Measurements from ENCODE around the gene VENTX. TPM values are rescaled to one million over a fixed set of nuclear protein-coding genes. Genes with fewer than 3 reads are reported as not detected.

The VENTX gene
- total RNA-seq, 1 experiment from 2014 or later: not detected

DNA sequence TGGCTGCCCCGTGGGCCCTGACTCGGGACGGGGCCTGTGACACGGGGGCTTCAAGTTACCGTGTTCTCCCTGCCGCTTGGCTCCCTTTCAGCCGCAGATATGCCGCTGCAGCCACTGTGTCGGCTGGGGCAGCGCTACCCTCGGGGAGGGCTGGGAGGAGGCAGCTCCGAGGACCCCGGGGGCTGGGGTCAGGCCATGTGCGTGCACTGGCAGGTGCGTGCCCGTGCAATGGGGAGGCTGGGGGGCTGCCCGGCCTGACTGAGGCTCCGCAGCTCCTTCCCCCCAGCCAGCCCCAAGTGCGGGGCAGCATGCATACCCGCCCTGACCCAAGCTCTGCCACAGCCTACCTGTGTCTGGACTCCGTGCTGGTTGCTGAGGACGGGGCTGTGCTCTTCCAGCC, 48.4 kb upstream of the VENTX start:
- Histone ChIP-seq H3K9me3 (ENCODE audit: control insufficient read depth in 1 of 2, insufficient read depth in 1 of 2, low read depth in 1 of 2, low read length in 2 of 2) (no peaks in the 10 kb centered on the region), H3K4me1 (ENCODE audit: control insufficient read depth in 1 of 2, insufficient read depth in 2 of 2, low read length in 2 of 2) (no peaks in the 10 kb centered on the region), H2AFZ (ENCODE audit: low read depth, low read length, poor library complexity, severe bottlenecking) (no peak overlapping the region), H3K9ac (ENCODE audit: low read length) (no peak overlapping the region), H4K20me1 (ENCODE audit: insufficient read depth) (no peaks in the 10 kb centered on the region), H3K36me3 (ENCODE audit: control insufficient read depth in 1 of 2, insufficient read depth in 2 of 2, low read length in 2 of 2) (no peaks in the 10 kb centered on the region), H3K9me2 (ENCODE audit: insufficient read depth) (no peaks in the 10 kb centered on the region), H3K27me3 (ENCODE audit: insufficient read depth, low read length) (no peaks in the 10 kb centered on the region), H3K4me2 (ENCODE audit: low read length) (no peak overlapping the region), H3K27ac (ENCODE audit: low read depth, low read length) (no peak overlapping the region), H3K4me3 (replicated peaks in 1 of 2; ENCODE audit: low read depth in 1 of 2, low read length in 2 of 2) (no peak overlapping the region), H3K79me2 (ENCODE audit: insufficient read depth, low read length) (no peaks in the 10 kb centered on the region)
- intact Hi-C loops (cut with micrococcal nuclease): no loop called here
- ATAC-seq (no peak), DNase-seq (ENCODE audit: low read depth, low spot score) (no peak)
- RAD21 ChIA-PET (ENCODE audit: low non-redundant PET in 1 of 2, low total read pairs in 2 of 2, uncharacterized antibody in 2 of 2, unreplicated experiment in 2 of 2): no interaction called here
- TF ChIP-seq, protein P1, sequence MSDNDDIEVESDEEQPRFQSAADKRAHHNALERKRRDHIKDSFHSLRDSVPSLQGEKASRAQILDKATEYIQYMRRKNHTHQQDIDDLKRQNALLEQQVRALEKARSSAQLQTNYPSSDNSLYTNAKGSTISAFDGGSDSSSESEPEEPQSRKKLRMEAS (IDR thresholded peaks at IDR 0.05): no peak
- TF ChIP-seq SRF (IDR thresholded peaks at IDR 0.05; ENCODE audit: low read depth): no peak
- no peak for TF ChIP-seq FOSL1 (IDR thresholded peaks at IDR 0.05; ENCODE audit: low read depth)
- CTCF ChIA-PET: no interaction called here
- POLR2A ChIA-PET: no interaction called here
- no TSS peak for BruUV-seq (replicated peaks)

DNA sequence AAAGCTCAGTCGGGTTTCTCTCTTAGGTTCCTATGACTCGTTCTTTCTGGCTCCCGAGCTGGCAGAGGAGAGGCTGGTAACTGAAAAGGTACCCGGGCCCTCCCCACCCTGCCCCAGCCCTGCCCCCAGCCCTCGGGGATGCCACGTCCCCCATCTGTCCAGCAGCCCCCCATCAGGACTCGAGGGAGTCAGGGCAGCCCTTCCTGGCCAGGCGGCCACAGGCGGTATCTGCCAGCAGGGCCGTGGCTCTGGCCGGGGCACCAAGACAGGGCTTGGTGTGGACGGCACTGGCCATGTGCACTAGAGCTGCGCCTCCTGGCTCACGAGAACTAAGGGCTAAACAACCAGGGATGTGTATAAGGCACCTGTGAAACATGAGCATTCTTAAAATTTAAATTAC, 47.9 kb upstream of the VENTX start:
- Histone ChIP-seq H3K27me3 (ENCODE audit: insufficient read depth, low read length) (no peaks in the 10 kb centered on the region), H3K79me2 (ENCODE audit: insufficient read depth, low read length) (no peaks in the 10 kb centered on the region), H3K4me2 (ENCODE audit: low read length) (no peak overlapping the region), H4K20me1 (ENCODE audit: insufficient read depth) (no peaks in the 10 kb centered on the region), H3K9me3 (ENCODE audit: control insufficient read depth in 1 of 2, insufficient read depth in 1 of 2, low read depth in 1 of 2, low read length in 2 of 2) (no peaks in the 10 kb centered on the region), H3K27ac (ENCODE audit: low read depth, low read length) (no peak overlapping the region), H3K4me1 (ENCODE audit: control insufficient read depth in 1 of 2, insufficient read depth in 2 of 2, low read length in 2 of 2) (no peaks in the 10 kb centered on the region), H3K9ac (ENCODE audit: low read length) (no peak overlapping the region), H2AFZ (ENCODE audit: low read depth, low read length, poor library complexity, severe bottlenecking) (no peak overlapping the region), H3K36me3 (ENCODE audit: control insufficient read depth in 1 of 2, insufficient read depth in 2 of 2, low read length in 2 of 2) (no peaks in the 10 kb centered on the region), H3K4me3 (replicated peaks in 1 of 2; ENCODE audit: low read depth in 1 of 2, low read length in 2 of 2) (no peak overlapping the region), H3K9me2 (ENCODE audit: insufficient read depth) (no peaks in the 10 kb centered on the region)
- ATAC-seq (no peak), DNase-seq (ENCODE audit: low read depth, low spot score) (no peak)
- ChIA-PET POLR2A (no interaction called here), RAD21 (ENCODE audit: low non-redundant PET in 1 of 2, low total read pairs in 2 of 2, uncharacterized antibody in 2 of 2, unreplicated experiment in 2 of 2) (no interaction called here), CTCF (no interaction called here)
- TF ChIP-seq POLR2AphosphoS5 (IDR thresholded peaks at IDR 0.05; ENCODE audit: low read depth, low read length): no peak
- no peak for TF ChIP-seq RAD21 (IDR thresholded peaks at IDR 0.05; ENCODE audit: low read depth)
- no peak for TF ChIP-seq SIN3A (IDR thresholded peaks at IDR 0.05; ENCODE audit: low read depth)
- TF ChIP-seq, protein P2, sequence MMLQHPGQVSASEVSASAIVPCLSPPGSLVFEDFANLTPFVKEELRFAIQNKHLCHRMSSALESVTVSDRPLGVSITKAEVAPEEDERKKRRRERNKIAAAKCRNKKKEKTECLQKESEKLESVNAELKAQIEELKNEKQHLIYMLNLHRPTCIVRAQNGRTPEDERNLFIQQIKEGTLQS (IDR thresholded peaks at IDR 0.05): no peak
- TF ChIP-seq CBX3 (IDR thresholded peaks at IDR 0.05; ENCODE audit: low read depth): no peak
- no peak for TF ChIP-seq EZH2phosphoT487 (IDR thresholded peaks at IDR 0.05; ENCODE audit: borderline replicate concordance)
- no peak for TF ChIP-seq JUND (IDR thresholded peaks at IDR 0.05)
- TF ChIP-seq ZFX (IDR thresholded peaks at IDR 0.05): no peak
- TF ChIP-seq, protein P3, sequence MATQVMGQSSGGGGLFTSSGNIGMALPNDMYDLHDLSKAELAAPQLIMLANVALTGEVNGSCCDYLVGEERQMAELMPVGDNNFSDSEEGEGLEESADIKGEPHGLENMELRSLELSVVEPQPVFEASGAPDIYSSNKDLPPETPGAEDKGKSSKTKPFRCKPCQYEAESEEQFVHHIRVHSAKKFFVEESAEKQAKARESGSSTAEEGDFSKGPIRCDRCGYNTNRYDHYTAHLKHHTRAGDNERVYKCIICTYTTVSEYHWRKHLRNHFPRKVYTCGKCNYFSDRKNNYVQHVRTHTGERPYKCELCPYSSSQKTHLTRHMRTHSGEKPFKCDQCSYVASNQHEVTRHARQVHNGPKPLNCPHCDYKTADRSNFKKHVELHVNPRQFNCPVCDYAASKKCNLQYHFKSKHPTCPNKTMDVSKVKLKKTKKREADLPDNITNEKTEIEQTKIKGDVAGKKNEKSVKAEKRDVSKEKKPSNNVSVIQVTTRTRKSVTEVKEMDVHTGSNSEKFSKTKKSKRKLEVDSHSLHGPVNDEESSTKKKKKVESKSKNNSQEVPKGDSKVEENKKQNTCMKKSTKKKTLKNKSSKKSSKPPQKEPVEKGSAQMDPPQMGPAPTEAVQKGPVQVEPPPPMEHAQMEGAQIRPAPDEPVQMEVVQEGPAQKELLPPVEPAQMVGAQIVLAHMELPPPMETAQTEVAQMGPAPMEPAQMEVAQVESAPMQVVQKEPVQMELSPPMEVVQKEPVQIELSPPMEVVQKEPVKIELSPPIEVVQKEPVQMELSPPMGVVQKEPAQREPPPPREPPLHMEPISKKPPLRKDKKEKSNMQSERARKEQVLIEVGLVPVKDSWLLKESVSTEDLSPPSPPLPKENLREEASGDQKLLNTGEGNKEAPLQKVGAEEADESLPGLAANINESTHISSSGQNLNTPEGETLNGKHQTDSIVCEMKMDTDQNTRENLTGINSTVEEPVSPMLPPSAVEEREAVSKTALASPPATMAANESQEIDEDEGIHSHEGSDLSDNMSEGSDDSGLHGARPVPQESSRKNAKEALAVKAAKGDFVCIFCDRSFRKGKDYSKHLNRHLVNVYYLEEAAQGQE (IDR thresholded peaks at IDR 0.05; ENCODE audit: low read depth): no peak
- TF ChIP-seq SRF (IDR thresholded peaks at IDR 0.05; ENCODE audit: low read depth): no peak
- no TSS peak for BruUV-seq (replicated peaks)
- intact Hi-C loops (cut with micrococcal nuclease): no loop called here

Measured in HCT116 (cell line).